Progenitor cell of endocrine pancreas (in vitro differentiated cells): Measurements from ENCODE around the gene LEF1. TPM values are rescaled to one million over a fixed set of nuclear protein-coding genes. Genes with fewer than 3 reads are reported as not detected.

ENCODE experiments used
- DNase-seq: peaks from one replicate; pipeline ENCODE4 v3.0.0; 2021; ENCODE audit warnings: low spot score; ENCODE audit not compliant: unreplicated experiment
- H3K27ac Mint-ChIP-seq: 2 replicates; pipeline ENCODE4 v1.8.0; 2021; ENCODE audit warnings: mild to moderate bottlenecking, moderate library complexity, mixed read lengths
- H3K27me3 Mint-ChIP-seq: 2 replicates; pipeline ENCODE4 v1.8.0; 2021; ENCODE audit warnings: mixed read lengths
- H3K36me3 Mint-ChIP-seq: 2 replicates; pipeline ENCODE4 v1.8.0; 2022; ENCODE audit warnings: mixed read lengths; ENCODE audit not compliant: insufficient read depth
- H3K4me1 Mint-ChIP-seq: 2 replicates; pipeline ENCODE4 v1.8.0; 2021; ENCODE audit warnings: low read depth, mixed read lengths
- H3K4me3 Mint-ChIP-seq: 2 replicates; pipeline ENCODE4 v1.8.0; 2021; ENCODE audit warnings: low read depth, mild to moderate bottlenecking, moderate library complexity, mixed read lengths
- H3K9me3 Mint-ChIP-seq: 2 replicates; pipeline ENCODE4 v1.8.0; 2021; ENCODE audit warnings: low read depth, mixed read lengths
- total RNA-seq: library from RNA; stranded (reverse); gene quantifications from 2 replicates; pipeline ENCODE4 v1.2.1, GENCODE V29; 2021
- TF ChIP-seq, protein P1 (sequence below): fragments of 200-600 bp; sonication (generic); IDR thresholded peaks from one replicate; pipeline ENCODE4 v1.5.0; 2021; ENCODE audit warnings: antibody characterized with exemption, mild to moderate bottlenecking; ENCODE audit not compliant: unreplicated experiment

The LEF1 gene
- total RNA-seq, 1 donor from 2014 or later: 2.1 TPM

GRCh38 chr4:108103099-108103862, 65.5 kb downstream of the LEF1 start:
- H3K4me1 Mint-ChIP-seq: peaks cover 16% of the 10 kb centered on the region
- no peak overlapping the region for H3K4me3 Mint-ChIP-seq
- H3K27me3 Mint-ChIP-seq: peaks cover 4% of the 10 kb centered on the region
- no peaks in the 10 kb centered on the region for H3K36me3 Mint-ChIP-seq
- TF ChIP-seq, protein P1, sequence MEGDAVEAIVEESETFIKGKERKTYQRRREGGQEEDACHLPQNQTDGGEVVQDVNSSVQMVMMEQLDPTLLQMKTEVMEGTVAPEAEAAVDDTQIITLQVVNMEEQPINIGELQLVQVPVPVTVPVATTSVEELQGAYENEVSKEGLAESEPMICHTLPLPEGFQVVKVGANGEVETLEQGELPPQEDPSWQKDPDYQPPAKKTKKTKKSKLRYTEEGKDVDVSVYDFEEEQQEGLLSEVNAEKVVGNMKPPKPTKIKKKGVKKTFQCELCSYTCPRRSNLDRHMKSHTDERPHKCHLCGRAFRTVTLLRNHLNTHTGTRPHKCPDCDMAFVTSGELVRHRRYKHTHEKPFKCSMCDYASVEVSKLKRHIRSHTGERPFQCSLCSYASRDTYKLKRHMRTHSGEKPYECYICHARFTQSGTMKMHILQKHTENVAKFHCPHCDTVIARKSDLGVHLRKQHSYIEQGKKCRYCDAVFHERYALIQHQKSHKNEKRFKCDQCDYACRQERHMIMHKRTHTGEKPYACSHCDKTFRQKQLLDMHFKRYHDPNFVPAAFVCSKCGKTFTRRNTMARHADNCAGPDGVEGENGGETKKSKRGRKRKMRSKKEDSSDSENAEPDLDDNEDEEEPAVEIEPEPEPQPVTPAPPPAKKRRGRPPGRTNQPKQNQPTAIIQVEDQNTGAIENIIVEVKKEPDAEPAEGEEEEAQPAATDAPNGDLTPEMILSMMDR: no peak
- no peak for DNase-seq
- no peaks in the 10 kb centered on the region for H3K9me3 Mint-ChIP-seq
- no peak overlapping the region for H3K27ac Mint-ChIP-seq

DNA sequence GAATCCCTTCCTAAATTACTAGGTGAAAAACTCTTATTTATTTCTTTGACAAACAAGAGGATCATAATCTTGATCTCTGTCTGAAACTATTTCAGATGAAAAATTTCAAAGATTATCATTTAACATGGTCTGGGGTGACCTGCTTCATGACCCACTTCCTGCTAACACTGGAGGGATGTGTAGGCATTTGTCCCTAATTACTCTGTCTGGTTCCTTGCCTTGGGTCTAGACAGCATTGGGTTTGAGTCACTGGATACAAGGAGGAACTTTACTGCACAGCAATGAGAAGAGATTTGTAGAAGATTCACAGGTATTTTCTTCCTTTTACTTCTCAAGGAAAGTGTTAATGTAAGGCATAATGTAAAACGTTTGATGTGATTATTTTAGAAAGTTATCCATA, 67.9 kb downstream of the LEF1 start:
- Mint-ChIP-seq H3K27me3 (peaks cover 10% of the 10 kb centered on the region), H3K4me1 (peaks cover 15% of the 10 kb centered on the region), H3K9me3 (no peaks in the 10 kb centered on the region), H3K27ac (no peak overlapping the region), H3K4me3 (no peak overlapping the region), H3K36me3 (no peaks in the 10 kb centered on the region)
- TF ChIP-seq, protein P1: no peak
- no peak for DNase-seq

DNA sequence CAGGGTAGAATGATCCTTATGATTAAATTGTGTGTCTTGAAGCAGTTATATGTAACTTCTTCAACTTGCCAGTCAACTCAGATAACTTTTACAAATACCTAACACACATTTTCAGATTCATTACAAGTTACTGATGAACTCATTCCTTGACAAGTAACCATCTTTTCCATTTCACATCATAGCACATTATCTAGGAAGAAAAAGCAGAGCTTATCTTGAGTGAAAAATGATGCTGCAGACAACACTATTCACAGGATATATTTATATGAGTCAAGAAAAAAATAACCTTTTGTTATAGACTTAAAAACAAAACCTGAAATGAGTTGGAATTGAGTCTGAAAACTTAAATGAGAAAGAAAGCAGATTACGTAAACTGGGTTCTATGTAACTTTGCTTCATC, 68.9 kb downstream of the LEF1 start:
- Mint-ChIP-seq H3K9me3 (no peaks in the 10 kb centered on the region), H3K4me3 (no peak overlapping the region), H3K36me3 (no peaks in the 10 kb centered on the region), H3K27ac (no peak overlapping the region), H3K27me3 (peaks cover 13% of the 10 kb centered on the region), H3K4me1 (peaks cover 15% of the 10 kb centered on the region)
- TF ChIP-seq, protein P1: no peak
- no peak for DNase-seq

- no peak overlapping the region for H3K4me3 Mint-ChIP-seq
- H3K4me1 Mint-ChIP-seq: peaks cover 15% of the 10 kb centered on the region
- H3K27me3 Mint-ChIP-seq: peaks cover 19% of the 10 kb centered on the region
- no peak for DNase-seq
- no peaks in the 10 kb centered on the region for H3K36me3 Mint-ChIP-seq
- no peaks in the 10 kb centered on the region for H3K9me3 Mint-ChIP-seq
- H3K27ac Mint-ChIP-seq: no peak overlapping the region
- TF ChIP-seq, protein P1: no peak
Observed at GRCh38 chr4:108097990-108098553, 70.7 kb downstream of the LEF1 start.

DNA sequence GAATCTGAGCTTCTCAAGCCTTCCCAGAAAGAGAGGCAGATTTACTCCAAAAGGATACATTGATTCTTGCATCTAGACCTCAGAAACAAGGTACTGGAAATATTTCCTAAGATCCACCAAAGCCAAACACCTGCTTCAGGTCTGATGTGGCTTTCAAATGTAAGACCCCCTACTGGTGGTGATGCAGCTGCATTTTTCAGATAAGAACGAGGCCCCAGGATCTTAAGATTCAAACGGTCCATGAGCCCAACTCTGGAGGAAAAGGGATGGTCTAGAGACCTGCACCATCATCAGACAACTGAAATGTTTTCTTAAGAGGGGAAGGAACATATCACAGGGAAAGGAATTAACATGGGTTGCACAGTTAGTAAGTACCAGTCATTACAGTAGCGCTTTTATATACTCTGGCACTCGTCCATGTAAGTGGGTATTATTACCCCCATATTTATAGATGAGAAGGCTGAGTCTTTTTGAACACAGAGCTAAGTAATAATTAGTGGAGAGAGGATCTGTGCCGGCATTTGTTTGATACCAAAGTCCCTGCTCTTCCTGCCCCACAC, 73.7 kb downstream of the LEF1 start:
- Mint-ChIP-seq H3K4me3 (no peak overlapping the region), H3K27ac (no peak overlapping the region), H3K27me3 (peaks cover 19% of the 10 kb centered on the region), H3K36me3 (no peaks in the 10 kb centered on the region), H3K9me3 (no peaks in the 10 kb centered on the region), H3K4me1 (peaks cover 12% of the 10 kb centered on the region)
- TF ChIP-seq, protein P1: peak; percentile 14
- DNase-seq: no peak
